GM23248 (cell line): ENCODE results near the gene EIF5A.

Experiments used
- EZH2 ChIP-seq: fragments of 200-600 bp; sonication (generic); IDR thresholded peaks from 2 replicates; pipeline ENCODE4 v1.6.1; 2018; ENCODE audit warnings: antibody characterized with exemption, mild to moderate bottlenecking; ENCODE audit not compliant: insufficient read depth, poor library complexity, severe bottlenecking
- EZH2phosphoT487 ChIP-seq: fragments of 200-600 bp; sonication (generic); IDR thresholded peaks from 2 replicates; pipeline ENCODE4 v1.6.1; 2018; ENCODE audit warnings: antibody characterized with exemption, moderate library complexity, mild to moderate bottlenecking, low read depth; ENCODE audit not compliant: insufficient read depth

DNA sequence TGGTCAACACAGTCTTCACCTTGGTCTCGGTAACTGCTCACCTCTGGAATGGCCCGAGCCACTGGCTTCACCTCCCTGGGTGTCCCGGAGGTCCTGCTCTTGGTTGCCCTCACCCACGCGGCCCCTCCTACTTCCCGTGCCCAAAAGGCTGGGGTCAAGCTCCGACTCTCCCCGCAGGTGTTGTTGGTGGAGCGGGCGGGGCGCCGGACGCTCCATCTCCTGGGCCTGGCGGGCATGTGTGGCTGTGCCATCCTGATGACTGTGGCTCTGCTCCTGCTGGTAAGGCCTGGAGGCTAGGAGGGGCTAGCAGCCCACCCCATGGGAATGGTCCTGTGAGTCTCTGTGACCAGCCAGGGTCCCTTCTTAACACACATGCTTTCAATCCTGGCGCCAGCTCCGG is 22.5 kb upstream of the EIF5A start:
- no peak for TF ChIP-seq EZH2phosphoT487
- no peak for TF ChIP-seq EZH2
